ENCODE measurements around the gene AMH. TPM values are rescaled to one million over a fixed set of nuclear protein-coding genes. Genes with fewer than 3 reads are reported as not detected.

AMH gene
- total RNA-seq, 3 donors from 2014 or later = 2.5 to 3.9 TPM; not detected in 1

GRCh38 chr19:2287585-2288337, 38.6 kb downstream of the AMH start:
- no peak overlapping the region for H3K4me3 ChIP-seq
- H3K27ac ChIP-seq = no peak overlapping the region
- DNase-seq (ENCODE audit: low spot score in 2 of 2) = no peak
- peaks cover 12 to 21% of the 10 kb centered on the region in 2 donors for H3K4me1 ChIP-seq
- peaks cover 12 to 40% of the 10 kb centered on the region in 2 donors for H3K27me3 ChIP-seq
- no peaks in the 10 kb centered on the region for H3K36me3 ChIP-seq
- intact Hi-C loops (cut with DNase I; ENCODE audit: low total_unique reads) = no loop called here
- TF ChIP-seq, protein P1, sequence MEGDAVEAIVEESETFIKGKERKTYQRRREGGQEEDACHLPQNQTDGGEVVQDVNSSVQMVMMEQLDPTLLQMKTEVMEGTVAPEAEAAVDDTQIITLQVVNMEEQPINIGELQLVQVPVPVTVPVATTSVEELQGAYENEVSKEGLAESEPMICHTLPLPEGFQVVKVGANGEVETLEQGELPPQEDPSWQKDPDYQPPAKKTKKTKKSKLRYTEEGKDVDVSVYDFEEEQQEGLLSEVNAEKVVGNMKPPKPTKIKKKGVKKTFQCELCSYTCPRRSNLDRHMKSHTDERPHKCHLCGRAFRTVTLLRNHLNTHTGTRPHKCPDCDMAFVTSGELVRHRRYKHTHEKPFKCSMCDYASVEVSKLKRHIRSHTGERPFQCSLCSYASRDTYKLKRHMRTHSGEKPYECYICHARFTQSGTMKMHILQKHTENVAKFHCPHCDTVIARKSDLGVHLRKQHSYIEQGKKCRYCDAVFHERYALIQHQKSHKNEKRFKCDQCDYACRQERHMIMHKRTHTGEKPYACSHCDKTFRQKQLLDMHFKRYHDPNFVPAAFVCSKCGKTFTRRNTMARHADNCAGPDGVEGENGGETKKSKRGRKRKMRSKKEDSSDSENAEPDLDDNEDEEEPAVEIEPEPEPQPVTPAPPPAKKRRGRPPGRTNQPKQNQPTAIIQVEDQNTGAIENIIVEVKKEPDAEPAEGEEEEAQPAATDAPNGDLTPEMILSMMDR (IDR thresholded peaks at IDR 0.05) = no peak
- no peak for TF ChIP-seq POLR2AphosphoS5 (IDR thresholded peaks at IDR 0.05)
- no peak for TF ChIP-seq POLR2A (IDR thresholded peaks at IDR 0.05)
- H3K9me3 ChIP-seq = no peaks in the 10 kb centered on the region

- intact Hi-C loops (cut with DNase I; ENCODE audit: low total_unique reads) = no loop called here
- TF ChIP-seq, protein P1 (IDR thresholded peaks at IDR 0.05) = no peak
- TF ChIP-seq POLR2AphosphoS5 (IDR thresholded peaks at IDR 0.05) = no peak
- TF ChIP-seq POLR2A (IDR thresholded peaks at IDR 0.05) = no peak
- Histone ChIP-seq H3K27me3 (peaks cover 12 to 43% of the 10 kb centered on the region in 2 donors), H3K4me3 (no peak overlapping the region), H3K9me3 (no peaks in the 10 kb centered on the region), H3K4me1 (peaks cover 12 to 21% of the 10 kb centered on the region in 2 donors), H3K27ac (no peak overlapping the region), H3K36me3 (no peaks in the 10 kb centered on the region)
- no peak for DNase-seq (ENCODE audit: low spot score in 2 of 2)
These were observed 39.3 kb downstream of the AMH start for GRCh38 chr19:2288338-2288817.

GRCh38 chr19:2288818-2289713, 39.9 kb downstream of the AMH start:
- DNase-seq (ENCODE audit: low spot score in 2 of 2) = no peak
- Histone ChIP-seq H3K36me3 (no peaks in the 10 kb centered on the region), H3K27ac (no peak overlapping the region), H3K9me3 (no peaks in the 10 kb centered on the region), H3K4me3 (peak overlapping the region; percentile 32 to 66 (median 45)), H3K4me1 (peaks cover 12 to 21% of the 10 kb centered on the region in 2 donors), H3K27me3 (peaks cover 12 to 43% of the 10 kb centered on the region in 2 donors)
- intact Hi-C loops (cut with DNase I; ENCODE audit: low total_unique reads) = no loop called here
- TF ChIP-seq, protein P1 (IDR thresholded peaks at IDR 0.05) = no peak
- TF ChIP-seq POLR2AphosphoS5 (IDR thresholded peaks at IDR 0.05) = no peak
- no peak for TF ChIP-seq POLR2A (IDR thresholded peaks at IDR 0.05)

GRCh38 chr19:2289714-2290435, 40.8 kb downstream of the AMH start:
- intact Hi-C loops (cut with DNase I; ENCODE audit: low total_unique reads) = no loop called here
- DNase-seq (ENCODE audit: low spot score in 2 of 2) = no peak

More at GRCh38 chr19:2289714-2290435, 40.8 kb downstream of the AMH start:
- TF ChIP-seq POLR2AphosphoS5 (IDR thresholded peaks at IDR 0.05) (no peak), POLR2A (IDR thresholded peaks at IDR 0.05) (no peak)
- TF ChIP-seq, protein P1 (IDR thresholded peaks at IDR 0.05) = no peak
- H3K4me3 ChIP-seq = peak overlapping the region; percentile 32 to 66 (median 45)
- H3K9me3 ChIP-seq = no peaks in the 10 kb centered on the region
- H3K36me3 ChIP-seq = no peaks in the 10 kb centered on the region
- H3K4me1 ChIP-seq = peaks cover 12 to 21% of the 10 kb centered on the region in 2 donors
- peaks cover 12 to 43% of the 10 kb centered on the region in 2 donors for H3K27me3 ChIP-seq
- peak overlapping the region in 1 of 2 donors; percentile 5 for H3K27ac ChIP-seq
